ENCODE measurements around the gene ZNF527. TPM values are rescaled to one million over a fixed set of nuclear protein-coding genes. Genes with fewer than 3 reads are reported as not detected.
A peak's percentile ranks its signal among the peaks of the same experiment; 100 is the strongest.
"Not testable (repeated sequence)": the region's sequence is repeated elsewhere in the genome, so short reads cannot be mapped to it uniquely, and the experiment has no call there.

Gene ZNF527
- polyA plus RNA-seq, 1 donor: 6.9 TPM

- Histone ChIP-seq H3K4me3 (ENCODE audit: low read length) (no peak overlapping the region), H3K36me3 (ENCODE audit: control insufficient read depth, insufficient read depth, low read length) (peaks cover 26% of the 10 kb centered on the region), H3K27ac (ENCODE audit: low read length) (no peak overlapping the region), H3K27me3 (ENCODE audit: control insufficient read depth, insufficient read depth, low read length) (no peaks in the 10 kb centered on the region), H3K4me1 (ENCODE audit: control insufficient read depth, insufficient read depth, low read length) (no peaks in the 10 kb centered on the region), H3K9me3 (ENCODE audit: control insufficient read depth, low read depth, low read length) (peaks cover 21% of the 10 kb centered on the region)
- WGBS (ENCODE audit: insufficient coverage, low lambda C conversion rate): no CpG with 5 or more reads among the region's 4 CpGs
- no peak for DNase-seq
These were observed 15.0 kb upstream of the ZNF527 start for GRCh38 chr19:37355901-37356300.

- Histone ChIP-seq H3K4me3 (ENCODE audit: low read length) (no peak overlapping the region), H3K36me3 (ENCODE audit: control insufficient read depth, insufficient read depth, low read length) (peaks cover 42% of the 10 kb centered on the region), H3K9me3 (ENCODE audit: control insufficient read depth, low read depth, low read length) (peaks cover 34% of the 10 kb centered on the region), H3K27ac (ENCODE audit: low read length) (no peak overlapping the region), H3K4me1 (ENCODE audit: control insufficient read depth, insufficient read depth, low read length) (no peaks in the 10 kb centered on the region), H3K27me3 (ENCODE audit: control insufficient read depth, insufficient read depth, low read length) (no peaks in the 10 kb centered on the region)
- DNase-seq: no peak
- WGBS (ENCODE audit: insufficient coverage, low lambda C conversion rate): no CpG with 5 or more reads among the region's 1 CpG
These were observed 8.9 kb upstream of the ZNF527 start for GRCh38 chr19:37361994-37362393.

GRCh38 chr19:37362733-37363132, 8.2 kb upstream of the ZNF527 start:
- Histone ChIP-seq H3K4me1 (ENCODE audit: control insufficient read depth, insufficient read depth, low read length) (no peaks in the 10 kb centered on the region), H3K27me3 (ENCODE audit: control insufficient read depth, insufficient read depth, low read length) (no peaks in the 10 kb centered on the region), H3K27ac (ENCODE audit: low read length) (no peak overlapping the region), H3K9me3 (ENCODE audit: control insufficient read depth, low read depth, low read length) (peaks cover 32% of the 10 kb centered on the region), H3K36me3 (ENCODE audit: control insufficient read depth, insufficient read depth, low read length) (peaks cover 42% of the 10 kb centered on the region), H3K4me3 (ENCODE audit: low read length) (no peak overlapping the region)
- no peak for DNase-seq
- no CpG with 5 or more reads among the region's 6 CpGs for WGBS (ENCODE audit: insufficient coverage, low lambda C conversion rate)

- H3K36me3 ChIP-seq (ENCODE audit: control insufficient read depth, insufficient read depth, low read length): peaks cover 12% of the 10 kb centered on the region
- H3K4me1 ChIP-seq (ENCODE audit: control insufficient read depth, insufficient read depth, low read length); DNase-seq; H3K27me3 ChIP-seq (ENCODE audit: control insufficient read depth, insufficient read depth, low read length): not testable (repeated sequence)
- H3K9me3 ChIP-seq (ENCODE audit: control insufficient read depth, low read depth, low read length): peaks cover 11% of the 10 kb centered on the region
- peak overlapping the region; percentile 69 for H3K27ac ChIP-seq (ENCODE audit: low read length)
- H3K4me3 ChIP-seq (ENCODE audit: low read length): peak overlapping the region; percentile 69
- no CpG with 5 or more reads among the region's 18 CpGs for WGBS (ENCODE audit: insufficient coverage, low lambda C conversion rate)
These were observed 466 bp upstream of the ZNF527 start for GRCh38 chr19:37370386-37370879.

GRCh38 chr19:37389234-37389633, 18.3 kb downstream of the ZNF527 start:
- Histone ChIP-seq H3K36me3 (ENCODE audit: control insufficient read depth, insufficient read depth, low read length) (peaks cover 28% of the 10 kb centered on the region), H3K9me3 (ENCODE audit: control insufficient read depth, low read depth, low read length) (peaks cover 45% of the 10 kb centered on the region), H3K4me3 (ENCODE audit: low read length) (no peak overlapping the region), H3K27ac (ENCODE audit: low read length) (no peak overlapping the region), H3K4me1 (ENCODE audit: control insufficient read depth, insufficient read depth, low read length) (no peaks in the 10 kb centered on the region), H3K27me3 (ENCODE audit: control insufficient read depth, insufficient read depth, low read length) (no peaks in the 10 kb centered on the region)
- DNase-seq: no peak
- WGBS (ENCODE audit: insufficient coverage, low lambda C conversion rate): no CpG with 5 or more reads among the region's 4 CpGs

- not testable (repeated sequence) for H3K4me3 ChIP-seq (ENCODE audit: low read length); DNase-seq; H3K4me1 ChIP-seq (ENCODE audit: control insufficient read depth, insufficient read depth, low read length); H3K27me3 ChIP-seq (ENCODE audit: control insufficient read depth, insufficient read depth, low read length); H3K27ac ChIP-seq (ENCODE audit: low read length)
- H3K36me3 ChIP-seq (ENCODE audit: control insufficient read depth, insufficient read depth, low read length): peaks cover 19% of the 10 kb centered on the region
- H3K9me3 ChIP-seq (ENCODE audit: control insufficient read depth, low read depth, low read length): peaks cover 42% of the 10 kb centered on the region
- WGBS (ENCODE audit: insufficient coverage, low lambda C conversion rate): no CpG with 5 or more reads among the region's 6 CpGs
These were observed 20.5 kb downstream of the ZNF527 start for GRCh38 chr19:37391399-37391798.

GRCh38 chr19:37401078-37401477, 30.2 kb downstream of the ZNF527 start:
- DNase-seq: no peak

GRCh38 chr19:37403403-37403802, 32.5 kb downstream of the ZNF527 start:
- Histone ChIP-seq H3K9me3 (ENCODE audit: control insufficient read depth, low read depth, low read length) (peaks cover 22% of the 10 kb centered on the region), H3K36me3 (ENCODE audit: control insufficient read depth, insufficient read depth, low read length) (no peaks in the 10 kb centered on the region)

More at GRCh38 chr19:37401078-37401477, 30.2 kb downstream of the ZNF527 start:
- H3K9me3 ChIP-seq (ENCODE audit: control insufficient read depth, low read depth, low read length): peaks cover 30% of the 10 kb centered on the region
- WGBS (ENCODE audit: insufficient coverage, low lambda C conversion rate): 100% methylated on average over 1 of the region's 1 CpG
- H3K36me3 ChIP-seq (ENCODE audit: control insufficient read depth, insufficient read depth, low read length): no peaks in the 10 kb centered on the region
- H3K27ac ChIP-seq (ENCODE audit: low read length): no peak overlapping the region
- no peak overlapping the region for H3K4me3 ChIP-seq (ENCODE audit: low read length)
- no peaks in the 10 kb centered on the region for H3K27me3 ChIP-seq (ENCODE audit: control insufficient read depth, insufficient read depth, low read length)
- H3K4me1 ChIP-seq (ENCODE audit: control insufficient read depth, insufficient read depth, low read length): no peaks in the 10 kb centered on the region

GRCh38 chr19:37406140-37406846, 35.4 kb downstream of the ZNF527 start:
- peaks cover 12% of the 10 kb centered on the region for H3K9me3 ChIP-seq (ENCODE audit: control insufficient read depth, low read depth, low read length)
- not testable (repeated sequence) for H3K4me3 ChIP-seq (ENCODE audit: low read length); DNase-seq; H3K36me3 ChIP-seq (ENCODE audit: control insufficient read depth, insufficient read depth, low read length); H3K27me3 ChIP-seq (ENCODE audit: control insufficient read depth, insufficient read depth, low read length); H3K4me1 ChIP-seq (ENCODE audit: control insufficient read depth, insufficient read depth, low read length); H3K27ac ChIP-seq (ENCODE audit: low read length)
- WGBS (ENCODE audit: insufficient coverage, low lambda C conversion rate): no CpG with 5 or more reads among the region's 6 CpGs

More at GRCh38 chr19:37403403-37403802, 32.5 kb downstream of the ZNF527 start:
- Histone ChIP-seq H3K27me3 (ENCODE audit: control insufficient read depth, insufficient read depth, low read length) (no peaks in the 10 kb centered on the region), H3K4me1 (ENCODE audit: control insufficient read depth, insufficient read depth, low read length) (no peaks in the 10 kb centered on the region), H3K27ac (ENCODE audit: low read length) (no peak overlapping the region), H3K4me3 (ENCODE audit: low read length) (no peak overlapping the region)
- no peak for DNase-seq
- no CpG with 5 or more reads among the region's 34 CpGs for WGBS (ENCODE audit: insufficient coverage, low lambda C conversion rate)

- Histone ChIP-seq H3K27me3 (ENCODE audit: control insufficient read depth, insufficient read depth, low read length) (no peaks in the 10 kb centered on the region), H3K4me3 (ENCODE audit: low read length) (no peak overlapping the region), H3K36me3 (ENCODE audit: control insufficient read depth, insufficient read depth, low read length) (peaks cover 2% of the 10 kb centered on the region), H3K4me1 (ENCODE audit: control insufficient read depth, insufficient read depth, low read length) (no peaks in the 10 kb centered on the region), H3K27ac (ENCODE audit: low read length) (no peak overlapping the region), H3K9me3 (ENCODE audit: control insufficient read depth, low read depth, low read length) (peaks cover 32% of the 10 kb centered on the region)
- no peak for DNase-seq
- no CpG with 5 or more reads among the region's 2 CpGs for WGBS (ENCODE audit: insufficient coverage, low lambda C conversion rate)
These were observed 41.8 kb downstream of the ZNF527 start for GRCh38 chr19:37412700-37413099.
